ENCODE measurements around the gene C1orf35.
A peak's percentile ranks its signal among the peaks of the same experiment; 100 is the strongest.

The C1orf35 gene

DNA sequence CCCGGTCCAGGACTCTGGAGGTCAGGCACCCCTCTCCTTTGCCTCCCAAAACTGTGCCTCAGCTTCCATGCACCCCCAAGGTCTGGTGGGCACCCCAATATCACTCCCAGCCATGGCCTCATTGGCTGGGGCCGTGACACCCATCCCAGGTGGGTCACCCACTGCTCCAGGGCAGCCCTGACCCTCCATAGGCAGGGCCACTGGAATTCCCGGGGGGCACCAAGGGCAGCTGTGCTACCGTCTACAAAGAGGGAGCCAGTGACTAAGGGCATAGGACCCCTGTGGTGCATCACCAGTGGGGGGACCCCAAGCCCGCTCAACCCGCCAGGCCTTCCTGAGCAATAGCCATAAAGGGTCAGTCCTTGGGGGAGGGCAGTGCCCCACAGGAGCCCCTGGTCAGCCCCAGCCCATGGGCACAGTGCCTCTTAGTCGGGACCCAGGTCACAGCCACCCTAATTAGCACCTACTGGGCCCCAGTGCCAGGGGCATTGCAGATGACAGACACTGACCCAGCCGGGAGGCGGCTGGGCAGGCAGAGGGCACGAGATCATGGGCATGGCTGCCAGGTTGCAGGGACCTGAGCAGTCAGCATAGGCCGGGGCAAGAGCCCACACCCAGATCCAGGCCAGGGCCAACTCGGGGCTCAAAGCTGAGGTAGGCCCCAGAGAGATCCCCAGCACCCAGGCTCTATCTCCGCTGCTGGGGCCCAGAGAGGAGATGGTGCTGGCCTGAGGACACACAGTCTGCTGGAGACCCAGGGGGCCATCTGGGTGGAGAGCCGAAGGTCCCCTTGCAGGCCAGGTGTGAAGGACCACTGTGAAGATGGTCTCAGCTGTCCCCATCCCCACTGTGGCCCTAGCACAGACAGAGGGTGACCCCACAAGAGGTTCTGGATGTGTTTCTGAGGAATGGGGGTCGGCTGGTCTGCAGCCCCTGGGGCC is 39.6 kb downstream of the C1orf35 start:
- no peak for DNase-seq (ENCODE audit: low spot score)

GRCh38 chr1:228062812-228063211 is 40.3 kb downstream of the C1orf35 start:
- no peak for DNase-seq (ENCODE audit: low spot score)

DNA sequence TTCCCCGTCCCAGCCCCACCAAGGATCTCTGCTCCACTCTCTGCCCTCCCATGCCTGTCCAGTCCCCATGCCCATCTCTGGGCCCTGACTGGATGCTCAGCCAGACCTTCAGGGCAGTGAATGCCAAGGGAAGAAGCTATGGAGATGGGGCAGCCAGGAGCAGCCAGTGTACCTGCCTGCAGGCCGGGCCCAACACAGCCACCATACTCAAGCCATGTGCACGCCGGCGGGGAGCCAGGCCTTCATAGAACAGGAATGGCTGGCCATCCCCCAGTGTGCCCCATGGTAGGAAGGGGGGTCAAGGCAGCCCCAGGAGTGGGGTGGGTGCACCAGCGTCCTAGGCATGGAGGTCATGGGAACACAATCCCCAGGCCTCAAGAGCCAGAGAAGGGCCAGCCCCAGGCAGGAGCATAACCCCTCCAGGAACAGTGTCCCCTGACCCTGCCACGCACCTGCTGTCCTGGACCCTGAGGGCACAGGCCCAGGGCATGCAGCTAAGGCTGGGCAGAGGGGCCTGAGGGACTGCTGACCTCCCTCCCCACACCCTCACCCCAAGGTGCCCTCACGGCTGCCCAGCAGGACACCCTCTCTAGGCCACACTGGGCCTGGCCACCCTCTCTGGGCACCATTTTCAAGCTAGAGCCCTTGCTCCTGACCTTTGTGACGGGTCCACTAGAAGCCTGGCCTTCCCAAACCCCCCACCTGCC is 40.9 kb downstream of the C1orf35 start:
- DNase-seq (ENCODE audit: low spot score), result no peak

DNA sequence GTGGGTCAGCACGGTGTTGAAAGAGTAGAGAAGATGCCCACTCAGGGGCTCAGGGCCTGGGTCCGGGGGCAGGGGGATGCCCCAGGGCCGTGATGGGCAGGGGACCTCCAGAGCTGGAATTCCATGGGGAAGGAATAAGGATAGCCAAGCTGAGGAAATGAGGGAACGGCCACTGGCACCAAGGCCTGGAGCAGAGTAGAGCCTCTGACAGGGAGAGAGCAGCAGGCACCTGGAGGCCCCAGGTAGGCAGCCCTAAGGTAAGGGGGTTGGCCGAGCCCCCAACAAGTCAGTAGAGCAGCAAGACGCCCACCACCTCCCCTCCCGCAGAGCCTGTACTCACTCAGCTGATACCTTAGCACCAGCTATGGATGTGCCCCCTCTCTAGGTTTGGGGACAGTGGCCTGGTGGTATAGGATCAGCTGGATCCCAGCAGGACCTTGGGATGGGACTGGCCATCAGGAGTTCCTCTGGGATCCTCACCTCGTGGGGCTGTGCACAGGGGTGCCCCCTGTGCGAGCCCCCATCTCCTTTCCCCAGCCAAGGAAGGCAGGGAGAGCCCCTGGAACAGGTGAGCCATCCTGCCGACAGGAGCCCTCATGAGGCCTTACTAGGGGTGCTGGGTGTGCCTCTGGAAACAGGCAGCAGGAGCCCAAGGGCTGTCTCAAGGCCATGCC is 41.6 kb downstream of the C1orf35 start:
- no peak for DNase-seq (ENCODE audit: low spot score)

DNA sequence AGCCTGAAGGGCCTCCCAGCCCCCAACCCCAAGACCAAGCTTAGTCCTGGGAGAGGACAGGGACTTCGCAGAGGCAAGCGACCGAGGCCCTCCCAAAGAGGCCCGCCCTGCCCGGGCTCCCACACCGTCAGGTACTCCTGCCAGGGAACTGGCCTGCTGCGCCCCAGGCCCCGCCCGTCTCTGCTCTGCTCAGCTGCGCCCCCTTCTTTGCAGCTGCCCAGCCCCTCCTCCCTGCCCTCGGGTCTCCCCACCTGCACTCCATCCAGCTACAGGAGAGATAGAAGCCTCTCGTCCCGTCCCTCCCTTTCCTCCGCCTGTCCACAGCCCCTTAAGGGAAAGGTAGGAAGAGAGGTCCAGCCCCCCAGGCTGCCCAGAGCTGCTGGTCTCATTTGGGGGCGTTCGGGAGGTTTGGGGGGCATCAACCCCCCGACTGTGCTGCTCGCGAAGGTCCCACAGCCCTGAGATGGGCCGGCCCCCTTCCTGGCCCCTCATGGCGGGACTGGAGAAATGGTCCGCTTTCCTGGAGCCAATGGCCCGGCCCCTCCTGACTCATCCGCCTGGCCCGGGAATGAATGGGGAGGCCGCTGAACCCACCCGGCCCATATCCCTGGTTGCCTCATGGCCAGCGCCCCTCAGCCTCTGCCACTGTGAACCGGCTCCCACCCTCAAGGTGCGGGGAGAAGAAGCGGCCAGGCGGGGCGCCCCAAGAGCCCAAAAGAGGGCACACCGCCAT is 42.5 kb downstream of the C1orf35 start:
- peak; percentile 56 for DNase-seq (ENCODE audit: low spot score)

DNA sequence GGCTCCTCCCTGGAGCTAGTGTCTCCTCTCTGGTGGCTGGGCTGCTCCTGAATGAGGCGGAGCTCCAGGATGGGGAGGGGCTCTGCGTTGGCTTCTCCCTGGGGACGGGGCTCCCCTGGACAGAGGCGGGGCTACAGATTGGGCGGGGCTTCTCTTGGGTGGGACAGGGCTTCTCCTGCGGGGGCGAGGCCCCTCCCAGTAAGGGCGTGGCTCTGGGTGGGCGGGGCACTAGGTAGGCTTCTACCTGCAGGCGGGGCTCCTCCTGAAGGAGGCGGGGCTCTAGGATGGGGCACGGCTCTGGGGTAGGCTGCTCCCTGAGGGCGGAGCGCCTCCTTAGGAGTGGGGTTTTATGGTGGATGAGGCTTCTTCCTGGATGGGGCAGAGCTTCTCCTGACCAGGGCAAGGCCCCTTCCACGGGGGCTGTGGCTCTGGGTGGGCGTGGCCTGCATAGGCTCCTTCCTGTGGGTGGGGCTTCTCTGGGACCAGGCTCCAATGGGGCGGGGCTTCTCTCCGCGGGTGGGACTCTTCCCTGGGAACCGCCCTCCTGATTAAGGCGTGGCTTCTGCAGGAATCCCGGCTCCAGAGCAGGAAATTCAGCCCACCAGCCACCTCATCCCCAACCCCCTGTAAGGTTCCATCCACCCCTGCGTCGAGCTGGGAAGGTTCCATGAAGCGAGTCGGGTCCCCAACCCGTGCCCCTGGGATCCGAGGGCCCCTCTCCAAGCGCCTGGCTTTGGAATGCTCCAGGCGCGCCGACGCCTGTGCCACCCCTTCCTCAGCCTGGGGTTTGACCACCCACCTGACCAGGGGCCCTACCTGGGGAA is 43.3 kb downstream of the C1orf35 start:
- DNase-seq (ENCODE audit: low spot score), result peak; percentile 53

DNA sequence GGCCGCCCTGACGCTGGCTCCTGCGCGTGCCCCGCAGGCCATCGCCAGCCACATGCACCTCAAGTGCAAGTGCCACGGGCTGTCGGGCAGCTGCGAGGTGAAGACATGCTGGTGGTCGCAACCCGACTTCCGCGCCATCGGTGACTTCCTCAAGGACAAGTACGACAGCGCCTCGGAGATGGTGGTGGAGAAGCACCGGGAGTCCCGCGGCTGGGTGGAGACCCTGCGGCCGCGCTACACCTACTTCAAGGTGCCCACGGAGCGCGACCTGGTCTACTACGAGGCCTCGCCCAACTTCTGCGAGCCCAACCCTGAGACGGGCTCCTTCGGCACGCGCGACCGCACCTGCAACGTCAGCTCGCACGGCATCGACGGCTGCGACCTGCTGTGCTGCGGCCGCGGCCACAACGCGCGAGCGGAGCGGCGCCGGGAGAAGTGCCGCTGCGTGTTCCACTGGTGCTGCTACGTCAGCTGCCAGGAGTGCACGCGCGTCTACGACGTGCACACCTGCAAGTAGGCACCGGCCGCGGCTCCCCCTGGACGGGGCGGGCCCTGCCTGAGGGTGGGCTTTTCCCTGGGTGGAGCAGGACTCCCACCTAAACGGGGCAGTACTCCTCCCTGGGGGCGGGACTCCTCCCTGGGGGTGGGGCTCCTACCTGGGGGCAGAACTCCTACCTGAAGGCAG is 44.0 kb downstream of the C1orf35 start:
- DNase-seq (ENCODE audit: low spot score), result no peak

- no peak for DNase-seq (ENCODE audit: low spot score)
Measured at GRCh38 chr1:228058172-228058948, 44.8 kb downstream of the C1orf35 start.

Measured in GM03348 (cell line).